ENCODE results near the gene GPC5. TPM values are rescaled to one million over a fixed set of nuclear protein-coding genes. Genes with fewer than 3 reads are reported as not detected.

GPC5 gene
- polyA plus RNA-seq, 2 of the 4 experiments (the other 2 are of a cell fraction), result not detected

GRCh38 chr13:92321174-92321573 lies 922.8 kb downstream of the GPC5 start:
- DNase-seq (ENCODE audit: low read depth in 1 of 2, low spot score in 1 of 2), result no peak
- Histone ChIP-seq H3K27ac (no peak overlapping the region), H3K4me3 (no peak overlapping the region), H3K9me3 (no peaks in the 10 kb centered on the region), H3K4me1 (no peaks in the 10 kb centered on the region), H3K4me2 (no peak overlapping the region)
- ChIA-PET CTCF (no interaction called here), POLR2A (no interaction called here)
- ATAC-seq, result no peak
- 40% methylated on average over 5 of the region's 5 CpGs for WGBS (ENCODE audit: missing lambda C conversion rate)
- no peak for FAIRE-seq
- TF ChIP-seq HEYL (CRISPR knock-in tag; IDR thresholded peaks at IDR 0.05), result no peak

GRCh38 chr13:92345627-92346026 lies 947.2 kb downstream of the GPC5 start:
- no peak for DNase-seq (ENCODE audit: low read depth in 1 of 2, low spot score in 1 of 2)
- FAIRE-seq, result no peak
- H3K4me3 ChIP-seq, result no peak overlapping the region
- TF ChIP-seq HOXB13 (CRISPR knock-in tag; IDR thresholded peaks at IDR 0.05; ENCODE audit: low read depth), result no peak
- TF ChIP-seq MAFK (IDR thresholded peaks at IDR 0.05; ENCODE audit: partially characterized antibody), result no peak
- no peak for TF ChIP-seq ZNF302 (CRISPR knock-in tag; IDR thresholded peaks at IDR 0.05)
- TF ChIP-seq EP300 (IDR thresholded peaks at IDR 0.05), result no peak
- H3K27ac ChIP-seq, result no peak overlapping the region
- H3K9me3 ChIP-seq, result no peaks in the 10 kb centered on the region
- ATAC-seq, result no peak
- 0% methylated on average over 1 of the region's 1 CpG for WGBS (ENCODE audit: missing lambda C conversion rate)
- H3K4me2 ChIP-seq, result no peak overlapping the region
- POLR2A ChIA-PET, result no interaction called here
- H3K4me1 ChIP-seq, result no peaks in the 10 kb centered on the region
- CTCF ChIA-PET, result no interaction called here

GRCh38 chr13:92346046-92346445 lies 947.6 kb downstream of the GPC5 start:
- ChIA-PET CTCF (no interaction called here), POLR2A (no interaction called here)
- DNase-seq (ENCODE audit: low read depth in 1 of 2, low spot score in 1 of 2) (no peak), ATAC-seq (no peak), FAIRE-seq (no peak)
- TF ChIP-seq HOXA7 (CRISPR knock-in tag; IDR thresholded peaks at IDR 0.05), result no peak
- no peak for TF ChIP-seq RARB (CRISPR knock-in tag; IDR thresholded peaks at IDR 0.05)
- no peak for TF ChIP-seq HES2 (IDR thresholded peaks at IDR 0.05)
- no peak for TF ChIP-seq JUN (IDR thresholded peaks at IDR 0.05)
- Histone ChIP-seq H3K4me1 (no peaks in the 10 kb centered on the region), H3K9me3 (no peaks in the 10 kb centered on the region), H3K4me3 (no peak overlapping the region), H3K4me2 (no peak overlapping the region), H3K27ac (no peak overlapping the region)

GRCh38 chr13:92354583-92354982 lies 956.2 kb downstream of the GPC5 start:
- ChIA-PET POLR2A (no interaction called here), CTCF (no interaction called here)
- H3K4me3 ChIP-seq, result no peak overlapping the region
- H3K4me1 ChIP-seq, result no peaks in the 10 kb centered on the region
- no peak overlapping the region for H3K4me2 ChIP-seq
- no peak for DNase-seq (ENCODE audit: low read depth in 1 of 2, low spot score in 1 of 2)
- H3K9me3 ChIP-seq, result no peaks in the 10 kb centered on the region
- TF ChIP-seq MAFK (IDR thresholded peaks at IDR 0.05; ENCODE audit: partially characterized antibody), result no peak
- TF ChIP-seq BHLHE40 (IDR thresholded peaks at IDR 0.05; ENCODE audit: low read depth, low read length), result no peak
- TF ChIP-seq ZNF302 (CRISPR knock-in tag; IDR thresholded peaks at IDR 0.05), result no peak
- no peak for TF ChIP-seq PHF8 (IDR thresholded peaks at IDR 0.05; ENCODE audit: borderline replicate concordance, low read depth)
- TF ChIP-seq EHF (CRISPR knock-in tag; IDR thresholded peaks at IDR 0.05), result no peak
- no peak for TF ChIP-seq HEYL (CRISPR knock-in tag; IDR thresholded peaks at IDR 0.05)
- no peak for TF ChIP-seq JUNB (IDR thresholded peaks at IDR 0.05)
- no peak for TF ChIP-seq ZC3H11A (IDR thresholded peaks at IDR 0.05)
- TF ChIP-seq BCL3 (IDR thresholded peaks at IDR 0.05), result no peak
- TF ChIP-seq ELK1 (IDR thresholded peaks at IDR 0.05; ENCODE audit: low read depth, low read length), result no peak
- no peak for TF ChIP-seq FOXS1 (CRISPR knock-in tag; IDR thresholded peaks at IDR 0.05)
- no peak for TF ChIP-seq E2F6 (IDR thresholded peaks at IDR 0.05; ENCODE audit: borderline replicate concordance, low read depth)
- no peak for TF ChIP-seq NR3C1 (IDR thresholded peaks at IDR 0.05)
- no peak for TF ChIP-seq MYC (IDR thresholded peaks at IDR 0.05; ENCODE audit: borderline replicate concordance, low read length)
- no peak for TF ChIP-seq HES2 (IDR thresholded peaks at IDR 0.05)
- FAIRE-seq, result no peak
- no peak overlapping the region for H3K27ac ChIP-seq
- no peak for ATAC-seq
- 7% methylated on average over 1 of the region's 1 CpG for WGBS (ENCODE audit: missing lambda C conversion rate)

All from A549 (cell line).